IPS-15b (cell line): Measurements from ENCODE around the gene ULK3.

ENCODE experiments used
- H3K27me3 ChIP-seq: one replicate; pipeline ENCODE4 v1.6.1; 2013; ENCODE audit warnings: low read length; ENCODE audit not compliant: control insufficient read depth, insufficient read depth
- H3K36me3 ChIP-seq: one replicate; pipeline ENCODE4 v1.6.1; 2013; ENCODE audit warnings: low read length; ENCODE audit not compliant: control insufficient read depth, insufficient read depth
- H3K4me1 ChIP-seq: one replicate; pipeline ENCODE4 v1.6.1; 2013; ENCODE audit warnings: mild to moderate bottlenecking, low read length; ENCODE audit not compliant: control insufficient read depth, insufficient read depth
- H3K4me3 ChIP-seq: one replicate; pipeline ENCODE4 v1.5.1; 2013; ENCODE audit warnings: low read depth, low read length
- H3K9ac ChIP-seq: one replicate; pipeline ENCODE4 v1.6.1; 2013; ENCODE audit warnings: low read depth, mild to moderate bottlenecking, low read length
- H3K9me3 ChIP-seq: one replicate; pipeline ENCODE4 v1.6.1; 2013; ENCODE audit warnings: mild to moderate bottlenecking, low read length; ENCODE audit not compliant: control insufficient read depth, insufficient read depth

ULK3 gene

DNA sequence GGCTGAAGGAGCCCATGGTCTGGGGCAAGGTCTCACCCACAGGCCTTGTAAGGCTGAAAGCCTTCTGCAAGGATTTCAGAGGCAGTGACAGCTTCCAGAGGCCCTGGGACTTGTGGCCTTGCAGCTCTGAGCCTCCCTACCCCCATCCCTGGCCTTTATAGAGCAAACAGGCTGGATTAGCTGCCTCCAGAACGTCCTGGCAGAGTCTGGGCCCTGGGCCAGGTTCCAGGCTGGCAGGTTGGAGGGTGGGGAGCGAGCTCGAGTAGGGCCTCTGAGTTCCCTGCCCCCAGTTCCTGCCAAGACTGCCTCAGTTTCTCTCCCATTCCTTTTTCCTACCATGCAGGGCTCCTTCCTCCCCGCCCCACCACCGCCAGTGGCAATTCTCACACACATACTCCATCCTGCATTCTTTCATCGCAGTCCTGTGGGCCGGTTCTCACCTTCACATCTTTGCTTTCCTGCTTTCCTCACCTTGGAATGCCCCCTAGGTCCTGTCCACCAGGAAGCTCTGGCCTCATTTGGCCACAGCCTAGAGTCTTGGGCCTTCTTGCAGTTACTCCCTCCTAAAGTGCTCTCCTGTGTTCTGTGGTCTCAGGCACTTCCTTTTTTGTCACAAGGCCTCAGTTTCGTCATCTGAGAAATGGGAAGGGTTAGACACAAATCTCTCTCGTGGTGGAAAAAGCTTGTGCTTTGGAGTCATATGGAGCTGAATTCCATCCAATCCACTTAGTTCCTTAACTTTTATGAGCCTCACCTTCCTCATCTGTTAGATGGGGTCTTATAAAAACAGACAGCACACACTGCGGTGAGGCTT, 27.6 kb downstream of the ULK3 start:
- no peak overlapping the region for H3K9ac ChIP-seq

DNA sequence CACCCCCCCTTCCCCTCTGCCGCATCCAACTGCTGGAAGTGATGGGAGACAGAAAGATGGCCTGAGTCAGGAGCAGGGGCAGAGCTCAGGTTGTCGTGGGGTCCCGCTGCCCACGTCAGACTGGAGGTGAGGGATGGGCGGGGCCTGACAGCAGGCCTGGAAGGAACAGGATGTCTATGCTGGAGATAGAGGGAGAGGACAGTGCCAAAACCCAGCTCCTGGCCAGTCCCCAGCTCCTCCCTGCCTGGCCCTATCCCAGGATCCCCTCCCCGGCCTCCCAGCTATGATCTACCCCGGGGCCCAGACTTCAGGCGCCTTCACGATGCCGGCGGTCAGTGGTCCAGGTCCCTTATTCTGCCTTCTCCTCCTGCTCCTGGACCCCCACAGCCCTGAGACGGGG, 30.4 kb downstream of the ULK3 start, which contains the start of gene LMAN1L:
Gene LMAN1L, plus strand, starts transcription at position 303 of the 400 bp plus-strand sequence. Its CDS starts 20 bp downstream, at position 323.
- H3K4me1 ChIP-seq = no peaks in the 10 kb centered on the region

More for the DNA sequence above, 27.6 kb downstream of the ULK3 start:
- Histone ChIP-seq H3K9me3 (no peaks in the 10 kb centered on the region), H3K4me1 (no peaks in the 10 kb centered on the region), H3K27me3 (no peaks in the 10 kb centered on the region), H3K4me3 (no peak overlapping the region), H3K36me3 (no peaks in the 10 kb centered on the region)

DNA sequence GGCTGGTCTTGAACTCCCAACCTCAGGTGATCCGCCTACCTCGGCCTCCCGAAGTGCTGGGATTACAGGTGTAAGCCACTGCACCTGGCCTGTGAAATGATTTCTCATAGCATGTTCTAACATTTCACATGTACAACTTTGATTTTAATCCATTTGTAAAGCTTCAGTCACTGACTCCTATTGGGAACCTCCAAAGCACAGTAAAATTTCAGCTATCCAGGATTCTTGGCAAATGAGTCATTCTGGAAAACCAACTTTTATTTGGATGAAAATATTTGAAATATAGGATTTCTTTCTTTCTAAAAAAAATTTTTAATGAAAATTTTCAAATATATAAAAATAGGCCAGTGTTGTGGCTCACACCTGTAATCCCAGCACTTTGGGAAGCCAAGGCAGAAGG, 33.0 kb downstream of the ULK3 start:
- no peaks in the 10 kb centered on the region for H3K4me1 ChIP-seq

More for the DNA sequence above, 30.4 kb downstream of the ULK3 start, which contains the start of gene LMAN1L:
- Histone ChIP-seq H3K36me3 (no peaks in the 10 kb centered on the region), H3K9ac (no peak within 1 kb of the TSS), H3K9me3 (no peaks in the 10 kb centered on the region), H3K4me3 (no peak within 1 kb of the TSS), H3K27me3 (no peaks in the 10 kb centered on the region)

DNA sequence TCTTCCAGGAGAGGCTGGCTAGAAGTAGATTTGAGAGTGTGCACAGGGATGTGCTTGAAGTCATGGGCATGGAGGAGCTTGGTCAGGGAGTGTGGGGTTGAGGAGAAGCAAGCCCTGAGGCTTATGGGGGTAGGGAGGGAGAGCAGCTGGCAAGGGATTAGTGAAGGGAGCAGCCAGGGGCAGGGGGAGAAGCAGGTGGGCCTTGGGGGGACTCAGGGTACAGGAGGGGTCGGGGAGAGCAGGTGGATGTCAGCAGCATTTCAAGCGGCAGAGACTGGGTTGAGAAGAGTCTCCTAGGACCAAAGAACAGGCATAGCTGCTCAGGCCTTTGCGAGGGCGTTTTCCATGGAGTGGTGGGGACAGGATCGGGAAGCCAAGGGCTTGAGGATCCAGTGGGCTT, 33.7 kb downstream of the ULK3 start:
- Histone ChIP-seq H3K9me3 (no peaks in the 10 kb centered on the region), H3K36me3 (no peaks in the 10 kb centered on the region), H3K4me3 (no peak overlapping the region), H3K9ac (no peak overlapping the region), H3K4me1 (no peaks in the 10 kb centered on the region), H3K27me3 (no peaks in the 10 kb centered on the region)

More for the DNA sequence above, 33.0 kb downstream of the ULK3 start:
- Histone ChIP-seq H3K9ac (no peak overlapping the region), H3K27me3 (no peaks in the 10 kb centered on the region), H3K36me3 (no peaks in the 10 kb centered on the region), H3K4me3 (no peak overlapping the region), H3K9me3 (no peaks in the 10 kb centered on the region)

DNA sequence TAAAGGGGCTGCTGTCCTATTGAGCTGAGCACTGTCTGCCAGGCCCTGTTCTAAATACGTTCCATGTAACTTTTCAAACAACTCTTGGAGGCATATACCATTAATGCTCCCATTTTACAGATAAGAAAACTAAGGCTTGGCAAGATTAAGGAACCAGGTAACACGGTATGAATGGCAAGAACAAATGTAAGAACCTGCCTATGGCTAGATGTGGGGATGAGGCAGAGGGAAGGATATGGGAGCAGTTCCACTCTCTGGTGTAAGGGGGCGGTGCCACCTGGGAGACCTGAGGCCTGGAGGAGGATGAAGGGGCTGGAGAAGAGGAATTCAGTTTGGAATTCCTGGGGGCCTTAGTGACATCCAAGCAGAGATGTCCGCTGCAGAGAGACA, 34.1 kb downstream of the ULK3 start:
- Histone ChIP-seq H3K4me1 (no peaks in the 10 kb centered on the region), H3K9me3 (no peaks in the 10 kb centered on the region), H3K27me3 (no peaks in the 10 kb centered on the region), H3K36me3 (no peaks in the 10 kb centered on the region), H3K9ac (no peak overlapping the region), H3K4me3 (no peak overlapping the region)

DNA sequence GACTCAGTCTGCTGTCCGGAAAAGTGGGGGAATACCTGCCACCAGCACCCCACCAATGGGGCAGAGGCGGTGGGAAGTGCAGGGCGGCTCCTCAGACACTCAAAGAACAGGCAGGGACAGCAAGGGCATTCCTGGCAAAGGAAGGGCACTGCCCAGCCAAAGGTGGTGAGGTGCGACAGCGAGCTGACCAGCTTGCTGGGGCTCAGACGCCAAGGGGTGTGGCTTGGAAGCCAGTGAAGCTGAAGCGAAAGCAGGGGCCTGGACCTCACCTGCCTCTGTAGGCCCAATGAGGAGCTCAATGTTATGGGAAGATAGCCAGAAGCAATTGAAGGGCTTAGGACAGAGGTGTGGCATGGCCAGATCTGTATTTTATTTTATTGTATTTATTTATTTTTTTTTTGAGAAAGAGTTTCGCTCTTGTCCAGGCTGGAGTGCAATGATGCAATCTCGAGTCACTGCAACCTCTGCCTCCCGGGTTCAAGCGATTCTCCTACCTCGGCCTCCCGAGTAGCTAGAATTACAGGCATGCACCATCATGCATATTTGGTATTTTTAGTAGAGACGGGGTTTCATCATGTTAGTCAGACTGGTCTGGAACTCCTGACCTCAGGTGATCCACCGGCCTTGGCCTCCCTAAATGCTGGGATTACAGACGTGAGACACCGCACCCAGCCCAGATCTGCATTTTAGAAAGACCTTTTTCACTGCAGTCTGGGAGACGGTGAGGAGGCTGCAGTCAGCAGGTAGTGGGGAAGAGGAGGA, 34.7 kb downstream of the ULK3 start:
- H3K4me3 ChIP-seq = no peak overlapping the region
- H3K4me1 ChIP-seq = no peaks in the 10 kb centered on the region
- no peaks in the 10 kb centered on the region for H3K27me3 ChIP-seq
- H3K36me3 ChIP-seq = peaks cover under 1% of the 10 kb centered on the region
- H3K9ac ChIP-seq = no peak overlapping the region
- H3K9me3 ChIP-seq = no peaks in the 10 kb centered on the region

DNA sequence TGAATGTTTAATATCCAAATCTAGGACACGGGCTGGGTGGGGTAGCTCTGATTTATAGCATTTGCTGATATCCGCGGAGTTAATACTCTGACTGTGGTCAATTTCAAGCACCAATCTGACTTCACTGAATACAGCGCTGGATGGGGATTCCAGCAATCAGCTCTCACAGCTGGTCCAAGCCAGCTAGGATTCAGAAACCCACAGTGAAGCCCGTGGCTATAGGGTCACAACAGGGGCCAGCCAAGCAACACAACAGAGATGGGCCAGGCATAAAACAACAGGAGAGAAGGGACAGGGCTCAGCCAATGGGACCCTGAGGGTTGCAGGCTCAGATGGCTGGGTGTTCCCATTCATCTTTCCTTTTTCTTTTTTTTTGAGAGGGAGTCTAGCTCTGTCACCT, 35.7 kb downstream of the ULK3 start:
- no peaks in the 10 kb centered on the region for H3K27me3 ChIP-seq
- H3K36me3 ChIP-seq = peaks cover 7% of the 10 kb centered on the region
- no peaks in the 10 kb centered on the region for H3K4me1 ChIP-seq
- H3K9me3 ChIP-seq = no peaks in the 10 kb centered on the region
- H3K4me3 ChIP-seq = no peak overlapping the region
- no peak overlapping the region for H3K9ac ChIP-seq

DNA sequence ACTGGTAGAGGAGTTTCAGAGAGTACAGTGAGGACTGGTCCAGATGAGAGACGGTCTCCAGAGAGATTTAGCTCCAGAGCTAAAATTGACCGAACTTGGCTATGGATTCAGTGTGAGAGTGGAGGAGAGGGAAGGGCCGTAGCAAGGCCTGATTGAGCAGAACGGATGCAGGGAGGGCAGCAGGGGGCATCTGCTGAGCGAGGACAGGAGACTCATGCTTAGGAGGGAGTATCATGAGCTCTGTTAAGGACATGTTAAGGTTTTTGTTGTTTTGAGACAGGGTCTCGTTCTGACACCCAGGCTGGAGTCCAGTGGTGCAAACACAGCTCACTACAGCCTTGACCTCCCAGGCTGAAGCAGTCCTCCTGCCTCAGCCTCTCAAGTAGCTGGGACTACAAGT, 38.0 kb downstream of the ULK3 start:
- Histone ChIP-seq H3K27me3 (no peaks in the 10 kb centered on the region), H3K36me3 (peaks cover 17% of the 10 kb centered on the region), H3K4me1 (no peaks in the 10 kb centered on the region), H3K9me3 (no peaks in the 10 kb centered on the region), H3K4me3 (no peak overlapping the region), H3K9ac (no peak overlapping the region)

DNA sequence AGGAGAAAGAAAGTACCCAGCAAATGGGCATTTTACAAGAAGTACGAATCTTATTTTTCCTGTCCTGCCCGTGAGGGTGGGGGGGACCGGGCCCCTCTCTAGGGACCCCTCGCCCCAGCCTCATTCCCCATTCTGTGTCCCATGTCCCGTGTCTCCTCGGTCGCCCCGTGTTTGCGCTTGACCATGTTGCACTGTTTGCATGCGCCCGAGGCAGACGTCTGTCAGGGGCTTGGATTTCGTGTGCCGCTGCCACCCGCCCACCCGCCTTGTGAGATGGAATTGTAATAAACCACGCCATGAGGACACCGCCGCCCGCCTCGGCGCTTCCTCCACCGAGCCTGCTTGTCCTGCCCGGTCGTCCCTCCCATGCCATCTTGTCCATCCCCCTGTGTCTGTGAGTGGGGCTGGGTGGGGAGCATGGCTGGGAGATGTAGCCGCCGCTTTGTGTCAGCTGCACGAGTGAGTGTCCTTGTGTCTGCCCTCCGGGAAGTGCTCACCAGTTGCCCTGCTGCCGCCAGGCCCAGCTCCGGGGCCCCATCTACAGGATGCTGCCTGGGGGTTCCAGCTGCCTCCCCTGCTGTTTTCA, 40.0 kb downstream of the ULK3 start:
- Histone ChIP-seq H3K27me3 (no peaks in the 10 kb centered on the region), H3K36me3 (peaks cover 20% of the 10 kb centered on the region), H3K4me1 (no peaks in the 10 kb centered on the region), H3K4me3 (no peak overlapping the region), H3K9me3 (no peaks in the 10 kb centered on the region), H3K9ac (no peak overlapping the region)

DNA sequence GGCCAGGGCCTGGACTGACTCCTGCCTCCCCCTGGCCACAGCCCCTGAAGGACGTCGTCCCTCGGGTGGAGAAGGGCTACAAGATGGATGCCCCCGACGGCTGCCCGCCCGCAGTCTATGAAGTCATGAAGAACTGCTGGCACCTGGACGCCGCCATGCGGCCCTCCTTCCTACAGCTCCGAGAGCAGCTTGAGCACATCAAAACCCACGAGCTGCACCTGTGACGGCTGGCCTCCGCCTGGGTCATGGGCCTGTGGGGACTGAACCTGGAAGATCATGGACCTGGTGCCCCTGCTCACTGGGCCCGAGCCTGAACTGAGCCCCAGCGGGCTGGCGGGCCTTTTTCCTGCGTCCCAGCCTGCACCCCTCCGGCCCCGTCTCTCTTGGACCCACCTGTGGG, 40.7 kb downstream of the ULK3 start:
- no peak overlapping the region for H3K9ac ChIP-seq
- H3K36me3 ChIP-seq = peaks cover 20% of the 10 kb centered on the region
- H3K4me1 ChIP-seq = no peaks in the 10 kb centered on the region
- H3K9me3 ChIP-seq = no peaks in the 10 kb centered on the region
- H3K27me3 ChIP-seq = no peaks in the 10 kb centered on the region
- H3K4me3 ChIP-seq = no peak overlapping the region

DNA sequence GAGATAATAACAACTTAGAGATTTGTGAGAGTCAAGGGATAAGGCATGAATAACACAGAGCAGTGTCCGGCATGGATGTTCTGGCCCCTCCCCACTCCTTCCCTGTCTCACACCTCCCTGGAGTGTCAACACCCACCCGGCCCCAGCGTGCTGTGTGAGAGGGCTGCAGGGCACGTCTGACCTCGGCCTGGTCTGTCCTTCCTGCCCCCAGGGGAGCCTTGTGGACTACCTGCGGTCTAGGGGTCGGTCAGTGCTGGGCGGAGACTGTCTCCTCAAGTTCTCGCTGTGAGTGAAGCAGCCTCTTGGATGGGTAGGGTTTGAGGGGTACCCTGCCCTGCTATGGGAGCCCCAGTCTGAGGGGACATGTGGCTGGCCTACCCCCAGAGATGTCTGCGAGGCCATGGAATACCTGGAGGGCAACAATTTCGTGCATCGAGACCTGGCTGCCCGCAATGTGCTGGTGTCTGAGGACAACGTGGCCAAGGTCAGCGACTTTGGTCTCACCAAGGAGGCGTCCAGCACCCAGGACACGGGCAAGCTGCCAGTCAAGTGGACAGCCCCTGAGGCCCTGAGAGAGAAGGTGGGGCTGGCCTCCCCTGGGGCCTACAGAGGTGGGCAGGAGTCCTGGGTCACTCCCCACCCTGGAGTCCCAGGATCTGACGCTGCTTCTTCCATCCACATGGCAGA, 41.5 kb downstream of the ULK3 start:
- Histone ChIP-seq H3K36me3 (peaks cover 20% of the 10 kb centered on the region), H3K9ac (no peak overlapping the region), H3K9me3 (no peaks in the 10 kb centered on the region), H3K4me3 (no peak overlapping the region), H3K4me1 (no peaks in the 10 kb centered on the region), H3K27me3 (no peaks in the 10 kb centered on the region)
